DMS53 treated with DMSO at 0.1 percent for 48 hours (cell line): ENCODE data around the gene MCF2L.
A peak's percentile ranks its signal among the peaks of the same experiment; 100 is the strongest.
"Not testable (repeated sequence)": the region's sequence is repeated elsewhere in the genome, so short reads cannot be mapped to it uniquely, and the experiment has no call there.

Experiments
- DNase-seq: peaks from one replicate; lab custom pipeline; 2025; ENCODE audit not compliant: unreplicated experiment; lab: John Stamatoyannopoulos, UW

Gene MCF2L

GRCh38 chr13:113093580-113094409, 124.8 kb downstream of the MCF2L start:
- no peak for DNase-seq

GRCh38 chr13:113094410-113094800, 125.4 kb downstream of the MCF2L start:
- no peak for DNase-seq

GRCh38 chr13:113095146-113096051, 126.4 kb downstream of the MCF2L start:
- no peak for DNase-seq

DNA sequence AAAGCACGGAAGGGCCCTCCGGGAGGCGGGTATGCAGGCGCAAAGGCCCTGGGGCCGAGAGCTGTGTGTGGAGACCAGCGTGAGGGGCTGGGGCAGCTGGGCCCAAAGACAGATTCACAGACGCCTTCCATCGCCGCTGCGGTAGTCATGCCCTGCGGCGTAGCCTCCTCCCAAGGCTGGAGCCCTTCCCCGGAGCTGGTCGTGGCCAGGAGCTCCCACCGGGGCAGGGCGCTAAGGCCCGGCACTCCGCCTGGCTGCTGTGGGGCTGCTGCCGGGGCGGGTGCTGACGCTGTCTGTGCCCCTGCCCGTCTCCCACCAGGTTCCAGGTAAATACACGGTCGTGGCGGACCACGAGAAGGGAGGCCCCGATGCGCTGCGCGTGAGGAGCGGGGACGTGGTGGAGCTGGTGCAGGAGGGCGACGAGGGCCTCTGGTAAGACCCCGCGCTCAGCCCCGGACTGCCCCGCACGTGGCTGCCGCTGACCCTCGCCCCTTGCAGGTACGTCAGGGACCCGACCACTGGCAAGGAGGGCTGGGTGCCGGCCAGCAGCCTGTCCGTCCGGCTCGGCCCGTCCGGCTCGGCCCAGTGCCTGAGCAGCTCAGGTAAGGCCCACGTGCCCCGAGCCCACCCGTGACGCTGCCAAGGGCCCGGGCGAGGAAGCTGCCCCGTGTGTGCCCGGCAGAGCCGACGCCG, 127.2 kb downstream of the MCF2L start:
- DNase-seq, result no peak

GRCh38 chr13:113096745-113097305, 127.8 kb downstream of the MCF2L start:
- DNase-seq, result no peak

DNA sequence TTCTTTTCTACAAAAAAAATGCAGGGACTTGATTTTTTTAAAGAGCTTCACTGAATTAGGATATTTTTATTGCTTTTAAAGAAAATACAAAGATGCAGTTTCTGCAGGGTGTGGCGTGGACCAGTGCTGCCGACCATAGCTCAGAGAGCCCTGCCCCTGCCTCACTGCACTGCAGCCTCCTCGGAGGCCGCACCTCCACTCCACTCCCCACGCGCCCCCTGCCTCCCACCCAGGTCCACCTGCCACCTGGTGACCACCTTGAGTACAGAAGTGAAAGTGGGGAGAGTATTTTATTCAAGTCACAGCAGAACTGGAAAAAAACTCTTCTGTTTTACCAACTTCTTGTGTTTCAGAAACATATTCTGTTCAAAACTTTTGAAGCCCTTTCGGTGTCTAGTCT, 128.6 kb downstream of the MCF2L start:
- DNase-seq, result no peak

DNA sequence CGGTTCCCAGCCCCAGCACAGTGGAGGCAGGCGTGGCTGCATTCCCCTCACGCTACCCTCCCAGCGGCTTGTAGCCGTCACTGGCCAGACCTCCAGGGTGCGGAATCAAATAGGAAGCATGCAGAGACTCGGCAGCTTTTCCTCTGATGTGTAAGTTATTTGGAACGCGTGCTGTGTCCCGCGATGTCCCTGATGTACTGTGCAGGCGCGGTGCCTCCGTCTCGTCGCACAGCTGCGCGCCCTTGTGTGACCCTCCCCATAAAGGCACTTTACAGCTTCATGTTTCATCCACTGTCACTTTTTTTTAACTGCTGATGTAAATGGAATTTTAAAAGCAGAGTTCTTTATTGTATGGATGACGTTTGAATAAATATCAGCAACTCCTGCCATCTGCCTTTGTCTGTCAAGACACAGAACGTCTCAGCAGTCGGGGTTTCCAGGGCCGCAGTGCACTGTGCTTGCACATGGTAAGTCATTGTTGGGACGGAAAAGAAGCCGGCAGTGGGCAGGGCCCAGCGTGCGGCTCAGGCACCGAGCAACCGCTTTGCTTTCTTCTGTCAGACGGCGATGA, 129.2 kb downstream of the MCF2L start:
- DNase-seq, result no peak

DNA sequence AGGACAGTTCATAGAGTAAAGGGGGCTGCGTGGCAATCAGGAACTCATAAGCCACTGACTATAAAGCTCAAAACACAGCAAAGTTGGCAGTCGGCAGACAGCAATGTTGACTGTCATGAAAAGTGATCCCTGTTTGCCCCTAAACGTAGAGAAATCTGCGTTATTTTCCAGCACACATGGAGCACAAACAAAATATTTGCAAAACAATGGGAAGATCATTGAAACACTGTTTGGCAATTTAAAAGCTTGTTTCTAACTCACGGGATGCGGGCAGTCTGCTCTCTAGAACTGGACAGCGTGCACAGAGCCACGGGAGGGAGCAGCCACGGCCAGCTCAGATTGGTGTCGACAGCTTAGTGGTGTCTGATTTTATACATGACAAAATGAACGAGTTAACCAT, 130.1 kb downstream of the MCF2L start:
- DNase-seq, result no peak

- DNase-seq, result not testable (repeated sequence)
These were observed 133.3 kb downstream of the MCF2L start for GRCh38 chr13:113102302-113102701.

DNA sequence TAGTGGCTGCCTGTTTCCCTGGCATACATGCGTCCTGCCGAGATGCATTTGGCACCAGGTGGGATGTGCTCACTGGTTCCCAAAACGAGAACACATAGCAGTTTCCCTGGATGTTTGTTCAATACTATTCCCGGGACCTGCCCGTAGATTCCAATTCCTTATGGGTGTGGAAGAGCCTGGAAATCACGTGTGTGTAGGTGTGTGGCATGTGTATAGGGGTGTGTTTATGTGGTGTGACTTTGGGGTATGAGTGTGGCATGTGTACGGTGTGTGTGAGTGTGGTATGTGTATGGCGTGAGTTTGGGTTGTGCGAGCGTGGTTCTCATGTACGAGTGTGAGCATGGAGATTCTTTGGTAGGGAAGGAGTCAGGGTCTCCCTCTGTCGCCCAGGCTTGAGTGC, 133.7 kb downstream of the MCF2L start:
- no peak for DNase-seq

GRCh38 chr13:113103646-113104045, 134.6 kb downstream of the MCF2L start:
- DNase-seq, result no peak

- no peak for DNase-seq
These were observed 136.3 kb downstream of the MCF2L start, which contains the start of gene F7 for GRCh38 chr13:113105032-113105920. TSS of gene F7 (plus strand) at chr13:113105791. CDS start at chr13:113105842, 51 bp downstream.

DNA sequence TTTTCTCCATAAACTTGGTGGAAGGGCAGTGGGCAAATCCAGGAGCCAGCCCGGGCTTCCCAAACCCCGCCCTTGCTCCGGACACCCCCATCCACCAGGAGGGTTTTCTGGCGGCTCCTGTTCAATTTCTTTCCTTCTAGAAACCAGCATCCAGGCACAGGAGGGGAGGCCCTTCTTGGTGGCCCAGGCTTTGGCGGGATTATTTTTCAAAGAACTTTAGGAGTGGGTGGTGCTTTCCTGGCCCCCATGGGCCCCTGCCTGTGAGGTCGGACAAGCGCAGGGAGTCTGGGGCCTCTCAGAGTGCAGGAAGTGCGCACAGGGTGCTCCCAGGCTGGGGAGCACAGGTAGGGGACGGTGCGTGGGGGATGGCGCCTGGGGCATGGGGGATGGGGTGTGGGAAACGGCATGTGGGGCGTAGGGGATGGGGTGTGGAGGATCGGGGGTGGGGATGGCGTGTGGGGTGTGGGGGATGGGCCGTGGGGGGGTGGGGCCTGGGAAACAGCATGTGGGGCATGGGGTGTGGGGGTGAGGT, 137.0 kb downstream of the MCF2L start:
- DNase-seq, result peak; percentile 3

GRCh38 chr13:113106711-113107351, 137.8 kb downstream of the MCF2L start:
- no peak for DNase-seq

GRCh38 chr13:113108521-113108920, 139.5 kb downstream of the MCF2L start:
- DNase-seq, result not testable (repeated sequence)

- no peak for DNase-seq
These were observed 140.4 kb downstream of the MCF2L start for GRCh38 chr13:113109151-113110047.

DNA sequence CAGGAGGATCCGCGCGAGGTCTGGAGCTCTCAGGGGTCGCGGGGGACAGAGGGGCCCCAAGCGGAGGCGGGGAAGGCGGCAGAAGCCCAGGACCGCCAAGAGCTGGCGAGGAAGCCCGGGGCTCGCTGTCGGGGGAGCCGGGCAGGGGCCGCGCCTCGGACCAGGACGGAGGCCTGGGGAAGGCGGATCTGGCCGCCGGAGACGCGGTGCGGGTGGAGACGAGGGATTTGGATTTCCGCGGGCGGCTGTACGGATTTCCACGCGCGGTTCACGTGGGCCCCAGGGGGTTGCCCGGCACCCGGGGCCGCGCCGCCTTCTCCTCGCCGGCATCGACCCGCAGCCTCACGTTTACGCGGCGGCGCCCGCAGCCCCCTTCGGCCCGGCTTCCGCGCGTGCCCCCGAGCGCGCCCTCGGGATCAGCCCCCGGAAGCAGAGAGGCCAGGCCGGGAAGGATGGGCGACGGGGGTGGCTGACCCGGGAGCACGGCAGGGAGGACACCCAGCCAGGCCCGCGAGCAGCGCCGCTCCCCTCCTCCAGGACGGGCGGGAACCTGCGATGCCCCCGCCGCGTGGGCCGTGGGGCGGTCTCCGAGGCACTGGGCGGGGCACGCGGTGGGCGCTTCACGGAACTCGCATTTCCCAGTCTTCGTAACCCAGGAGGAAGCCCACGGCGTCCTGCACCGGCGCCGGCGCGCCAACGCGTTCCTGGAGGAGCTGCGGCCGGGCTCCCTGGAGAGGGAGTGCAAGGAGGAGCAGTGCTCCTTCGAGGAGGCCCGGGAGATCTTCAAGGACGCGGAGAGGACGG, 141.2 kb downstream of the MCF2L start:
- DNase-seq, result no peak
